Loucy (cell line): ENCODE results near the gene GPC1.

Source experiments
- EZH2phosphoT487 ChIP-seq: fragments of 200-600 bp; IDR thresholded peaks from 2 replicates; pipeline ENCODE4 v1.6.1; 2018; ENCODE audit warnings: antibody characterized with exemption, mild to moderate bottlenecking, moderate library complexity, borderline replicate concordance
- TF ChIP-seq, protein P1 (sequence below): fragments of 200-600 bp; sonication (generic); conservative IDR thresholded peaks from 2 replicates; pipeline ENCODE4 v1.5.1; 2014; ENCODE audit warnings: mild to moderate bottlenecking, antibody characterized with exemption, low read length

DNA sequence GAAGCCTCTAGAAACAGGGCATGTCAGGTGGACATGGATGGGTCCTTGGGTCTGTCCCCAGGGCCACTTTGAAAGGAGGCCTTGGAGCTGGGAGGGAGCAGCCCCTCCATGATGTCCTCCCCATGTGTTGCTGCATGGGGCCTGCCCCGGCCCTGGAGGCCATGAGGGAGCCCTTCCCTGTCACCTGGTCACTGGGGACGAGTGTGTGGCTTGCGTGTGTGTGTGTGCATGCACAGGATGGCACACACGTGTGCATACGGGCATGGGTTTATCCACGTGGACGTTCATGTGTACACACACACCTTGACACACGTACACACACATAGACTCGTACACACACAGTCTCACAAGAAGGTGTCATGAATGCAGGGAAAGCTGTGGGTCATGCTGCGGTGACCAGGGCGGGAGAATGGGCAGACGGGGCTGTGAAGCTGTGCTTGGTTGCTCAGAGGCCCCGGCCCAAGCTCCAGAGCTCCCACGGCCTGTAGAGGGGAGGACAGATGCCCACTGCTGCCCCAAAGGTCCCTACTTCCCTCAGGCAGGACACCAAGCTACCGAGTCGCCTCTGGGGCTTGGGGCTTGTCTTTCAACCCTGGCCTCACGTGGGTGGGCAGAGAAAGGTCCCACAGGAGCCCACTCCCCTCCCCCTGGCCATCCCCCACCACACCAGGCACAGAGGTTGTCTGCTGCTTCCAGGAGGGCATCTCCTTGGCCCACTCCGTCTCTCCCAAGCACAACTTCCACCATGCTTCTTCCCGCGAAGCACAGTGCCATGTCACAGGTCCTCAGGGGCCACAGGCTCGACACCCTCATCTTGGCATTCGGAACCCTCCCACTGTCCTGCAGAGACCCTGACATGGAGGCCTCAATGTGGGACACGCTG is 42.3 kb upstream of the GPC1 start:
- no peak for TF ChIP-seq EZH2phosphoT487
- TF ChIP-seq, protein P1, sequence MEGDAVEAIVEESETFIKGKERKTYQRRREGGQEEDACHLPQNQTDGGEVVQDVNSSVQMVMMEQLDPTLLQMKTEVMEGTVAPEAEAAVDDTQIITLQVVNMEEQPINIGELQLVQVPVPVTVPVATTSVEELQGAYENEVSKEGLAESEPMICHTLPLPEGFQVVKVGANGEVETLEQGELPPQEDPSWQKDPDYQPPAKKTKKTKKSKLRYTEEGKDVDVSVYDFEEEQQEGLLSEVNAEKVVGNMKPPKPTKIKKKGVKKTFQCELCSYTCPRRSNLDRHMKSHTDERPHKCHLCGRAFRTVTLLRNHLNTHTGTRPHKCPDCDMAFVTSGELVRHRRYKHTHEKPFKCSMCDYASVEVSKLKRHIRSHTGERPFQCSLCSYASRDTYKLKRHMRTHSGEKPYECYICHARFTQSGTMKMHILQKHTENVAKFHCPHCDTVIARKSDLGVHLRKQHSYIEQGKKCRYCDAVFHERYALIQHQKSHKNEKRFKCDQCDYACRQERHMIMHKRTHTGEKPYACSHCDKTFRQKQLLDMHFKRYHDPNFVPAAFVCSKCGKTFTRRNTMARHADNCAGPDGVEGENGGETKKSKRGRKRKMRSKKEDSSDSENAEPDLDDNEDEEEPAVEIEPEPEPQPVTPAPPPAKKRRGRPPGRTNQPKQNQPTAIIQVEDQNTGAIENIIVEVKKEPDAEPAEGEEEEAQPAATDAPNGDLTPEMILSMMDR = no peak
